ENCODE measurements around the gene KRTAP10-9.
"Not testable (repeated sequence)": the region's sequence is repeated elsewhere in the genome, so short reads cannot be mapped to it uniquely, and the experiment has no call there.

Gene KRTAP10-9, protein sequence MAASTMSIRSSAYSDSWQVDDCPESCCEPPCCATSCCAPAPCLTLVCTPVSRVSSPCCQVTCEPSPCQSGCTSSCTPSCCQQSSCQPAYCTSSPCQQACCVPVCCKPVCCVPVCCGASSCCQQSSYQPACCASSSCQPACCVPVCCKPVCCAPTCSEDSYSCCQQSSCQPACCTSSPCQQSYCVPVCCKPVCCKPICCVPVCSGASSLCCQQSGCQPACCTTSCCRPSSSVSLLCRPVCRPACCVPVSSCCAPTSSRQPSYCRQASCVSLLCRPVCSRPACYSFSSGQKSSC

DNA sequence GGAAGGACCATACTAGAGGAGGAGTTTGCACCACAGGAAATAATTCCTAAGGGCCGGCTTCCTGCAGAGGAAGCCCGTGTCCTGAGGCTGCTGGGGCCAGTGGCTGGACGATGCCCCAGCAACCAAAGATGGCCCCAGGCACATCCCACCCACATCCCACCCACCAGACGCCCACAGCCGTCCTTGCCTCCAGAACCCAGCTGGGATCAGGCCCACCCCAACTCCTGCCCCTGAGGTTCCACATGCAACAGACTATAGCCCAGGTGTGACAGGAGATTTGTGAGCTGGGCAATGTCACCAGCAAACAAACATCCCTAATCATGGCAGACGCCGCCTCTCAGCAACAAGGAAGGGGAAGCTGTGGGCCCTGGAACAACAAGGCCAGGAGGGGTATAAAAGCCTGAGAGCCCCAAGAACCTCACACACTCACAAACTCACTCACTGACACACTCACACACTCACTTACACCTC lies at the start of gene KRTAP10-9:
KRTAP10-9 (plus strand) TSS at position 421 of the 471 bp plus-strand sequence. CDS start 79 bp downstream, outside the sequence.
- Histone ChIP-seq H3K4me3 (no peak within 1 kb of the TSS), H4K20me1 (no peaks in the 10 kb centered on the region), H3K9ac (no peak within 1 kb of the TSS), H3K36me3 (no peaks in the 10 kb centered on the region), H3K9me3 (replicated peaks in 1 of 11) (peaks cover 55 to 73% (median 61%) of the 10 kb centered on the region in 11 experiments), H3K27ac (no peak within 1 kb of the TSS), H3K4me2 (peak within 1 kb of the TSS in 2 of 11 experiments; percentile 15 to 18; a peak in 1 of 22 replicates), H3K27me3 (no peaks in the 10 kb centered on the region), H3K4me1 (peaks cover 6 to 24% (median 14%) of the 10 kb centered on the region in 10 experiments; a peak in 18 of 20 replicates)
- no peak for TF ChIP-seq Cebpa-rat (IDR thresholded peaks at IDR 0.05)

- H3K4me3 ChIP-seq: no peak overlapping the region
- no peaks in the 10 kb centered on the region for H4K20me1 ChIP-seq
- no peak for TF ChIP-seq Cebpa-rat (IDR thresholded peaks at IDR 0.05)
- peaks cover 60 to 69% (median 67%) of the 10 kb centered on the region in 11 experiments for H3K9me3 ChIP-seq (replicated peaks in 1 of 11)
- no peak overlapping the region for H3K27ac ChIP-seq
- H3K27me3 ChIP-seq: no peaks in the 10 kb centered on the region
- H3K9ac ChIP-seq: no peak overlapping the region
- no peak overlapping the region for H3K4me2 ChIP-seq
- peaks cover 0 to 12% (median 2%) of the 10 kb centered on the region in 10 experiments; a peak in 7 of 20 replicates for H3K4me1 ChIP-seq
- 0 out of 22 replicates have a peak, but pooled peaks cover 0 to 5% (median 0%) of the 10 kb centered on the region in 11 experiments for H3K36me3 ChIP-seq
These were observed 48.4 kb upstream of the KRTAP10-9 start for GRCh38 chr21:44578371-44579055.

DNA sequence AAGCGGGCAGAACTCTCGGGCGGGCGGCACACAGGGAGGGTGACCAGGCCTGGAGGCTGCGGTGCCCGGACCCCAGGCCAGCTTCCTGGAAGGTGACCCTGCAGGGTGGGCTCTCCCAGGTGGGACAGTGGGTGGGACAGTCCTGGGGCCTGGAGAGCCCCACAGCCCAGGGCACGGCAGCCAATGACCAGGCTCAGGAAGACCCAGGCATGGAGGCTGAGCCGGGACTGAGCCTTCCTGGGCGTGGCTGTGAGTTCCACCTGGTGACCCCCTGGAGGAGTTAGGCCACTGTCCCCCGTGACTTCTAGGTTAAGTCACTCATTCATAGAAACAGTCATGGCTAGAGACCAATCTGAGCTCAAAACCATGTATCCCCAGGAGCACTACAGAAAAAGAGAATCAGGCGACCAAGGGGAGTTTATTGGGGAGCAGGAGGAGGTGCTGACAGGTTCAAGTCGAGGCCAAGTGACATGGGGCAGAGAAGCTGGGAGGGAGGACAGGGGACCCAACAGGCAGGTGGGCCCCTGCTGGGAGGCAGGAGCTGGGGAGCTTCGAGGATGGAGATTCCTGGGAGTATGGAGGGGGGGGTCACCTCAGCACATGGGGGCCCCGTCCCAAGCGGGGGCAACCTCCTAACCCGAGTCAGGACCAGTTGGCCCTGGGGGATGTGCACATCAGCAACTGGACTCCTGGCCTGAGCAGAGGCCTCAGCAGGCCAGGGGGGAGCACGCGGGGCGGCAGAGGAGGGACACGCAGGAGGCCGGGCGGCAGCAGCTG lies 47.6 kb upstream of the KRTAP10-9 start:
- H3K9me3 ChIP-seq (replicated peaks in 1 of 11): peaks cover 60 to 69% (median 67%) of the 10 kb centered on the region in 11 experiments
- no peak overlapping the region for H3K9ac ChIP-seq
- H3K27ac ChIP-seq: no peak overlapping the region
- peaks cover 0 to 12% (median 2%) of the 10 kb centered on the region in 10 experiments; a peak in 7 of 20 replicates for H3K4me1 ChIP-seq
- TF ChIP-seq Cebpa-rat (IDR thresholded peaks at IDR 0.05): no peak
- H3K4me3 ChIP-seq: no peak overlapping the region
- no peaks in the 10 kb centered on the region for H4K20me1 ChIP-seq
- no peak overlapping the region for H3K4me2 ChIP-seq
- H3K27me3 ChIP-seq: no peaks in the 10 kb centered on the region
- 0 out of 22 replicates have a peak, but pooled peaks cover 0 to 5% (median 0%) of the 10 kb centered on the region in 11 experiments for H3K36me3 ChIP-seq

DNA sequence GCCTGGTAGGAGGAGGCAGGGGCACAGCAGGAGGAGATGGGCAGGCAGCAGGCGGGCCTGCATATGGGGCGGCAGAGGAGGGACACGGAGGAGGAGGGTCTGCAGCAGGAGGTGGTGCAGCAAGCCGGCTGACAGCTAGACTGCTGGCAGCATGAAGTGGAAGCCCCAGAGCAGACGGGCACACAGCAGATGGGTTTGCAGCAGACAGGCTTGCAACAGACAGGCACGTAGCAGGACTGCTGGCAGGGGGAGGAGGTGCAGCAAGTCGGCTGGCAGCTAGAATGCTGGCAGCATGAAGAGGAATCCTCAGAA lies 47.1 kb upstream of the KRTAP10-9 start:
- no peak overlapping the region for H3K4me2 ChIP-seq
- H3K9ac ChIP-seq: no peak overlapping the region
- H3K27ac ChIP-seq: no peak overlapping the region
- peaks cover 0 to 14% (median 2%) of the 10 kb centered on the region in 10 experiments; a peak in 7 of 20 replicates for H3K4me1 ChIP-seq
- H4K20me1 ChIP-seq: no peaks in the 10 kb centered on the region
- H3K27me3 ChIP-seq: no peaks in the 10 kb centered on the region
- no peak for TF ChIP-seq Cebpa-rat (IDR thresholded peaks at IDR 0.05)
- 0 out of 22 replicates have a peak, but pooled peaks cover 0 to 5% (median 0%) of the 10 kb centered on the region in 11 experiments for H3K36me3 ChIP-seq
- H3K9me3 ChIP-seq (replicated peaks in 1 of 11): peaks cover 60 to 69% (median 67%) of the 10 kb centered on the region in 11 experiments
- H3K4me3 ChIP-seq: no peak overlapping the region

DNA sequence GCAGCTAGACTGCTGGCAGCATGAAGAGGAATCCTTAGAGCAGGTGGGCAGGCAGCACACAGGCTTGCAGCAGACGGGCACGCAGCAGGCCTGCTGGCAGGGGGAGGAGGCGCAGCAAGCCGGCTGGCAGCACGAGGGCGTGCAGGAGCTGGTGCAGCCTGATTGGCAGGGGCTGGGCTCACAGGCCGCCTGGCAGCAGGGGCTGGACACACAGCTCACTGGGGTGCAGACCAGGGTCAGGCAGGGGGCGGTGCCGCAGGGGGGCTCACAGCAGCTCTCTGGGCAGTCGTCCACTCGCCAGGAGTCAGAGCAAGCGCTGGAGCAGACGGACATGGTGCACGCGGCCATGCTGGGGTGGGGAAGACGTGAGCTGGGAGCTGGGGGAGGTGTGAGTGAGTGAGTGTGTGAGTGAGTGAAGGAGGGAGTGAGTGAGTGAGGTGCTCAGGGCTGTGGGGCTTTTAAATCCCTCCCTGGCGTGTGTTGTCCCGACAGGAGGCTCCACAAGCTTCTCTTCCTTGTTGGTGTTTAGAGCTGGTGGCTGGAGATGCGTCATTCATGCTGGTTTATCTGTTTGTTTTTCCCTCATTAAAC lies 46.6 kb upstream of the KRTAP10-9 start, which contains the start of gene KRTAP10-5:
KRTAP10-5 (minus strand) TSS at position 374 of the 591 bp plus-strand sequence; CDS start at position 348, 26 bp downstream.
- H3K4me1 ChIP-seq: peaks cover 0 to 14% (median 2%) of the 10 kb centered on the region in 10 experiments; a peak in 7 of 20 replicates
- H3K27ac ChIP-seq, H3K4me3 ChIP-seq, H3K9ac ChIP-seq, H3K36me3 ChIP-seq, H4K20me1 ChIP-seq, H3K27me3 ChIP-seq: not testable (repeated sequence)
- H3K9me3 ChIP-seq (replicated peaks in 1 of 11): peaks cover 60 to 71% (median 67%) of the 10 kb centered on the region in 11 experiments
- peak within 1 kb of the TSS in 3 of 11 experiments; percentile 21 to 42 (median 39); a peak in 1 of 22 replicates for H3K4me2 ChIP-seq

GRCh38 chr21:44581158-44581557 lies 45.7 kb upstream of the KRTAP10-9 start:
- H3K4me2 ChIP-seq: peak overlapping the region in 1 of 11 experiments; percentile 39; a peak in 1 of 22 replicates
- H3K4me1 ChIP-seq: peaks cover 0 to 14% (median 2%) of the 10 kb centered on the region in 10 experiments; a peak in 7 of 20 replicates
- no peak for TF ChIP-seq Cebpa-rat (IDR thresholded peaks at IDR 0.05)
- no peak overlapping the region; a peak in 1 of 20 replicates for H3K4me3 ChIP-seq
- H3K9me3 ChIP-seq (replicated peaks in 1 of 11): peaks cover 60 to 77% (median 66%) of the 10 kb centered on the region in 11 experiments
- no peaks in the 10 kb centered on the region for H3K27me3 ChIP-seq
- no peak overlapping the region for H3K9ac ChIP-seq
- no peak overlapping the region for H3K27ac ChIP-seq
- 0 out of 22 replicates have a peak, but pooled peaks cover 0 to 5% (median 0%) of the 10 kb centered on the region in 11 experiments for H3K36me3 ChIP-seq
- H4K20me1 ChIP-seq: no peaks in the 10 kb centered on the region

DNA sequence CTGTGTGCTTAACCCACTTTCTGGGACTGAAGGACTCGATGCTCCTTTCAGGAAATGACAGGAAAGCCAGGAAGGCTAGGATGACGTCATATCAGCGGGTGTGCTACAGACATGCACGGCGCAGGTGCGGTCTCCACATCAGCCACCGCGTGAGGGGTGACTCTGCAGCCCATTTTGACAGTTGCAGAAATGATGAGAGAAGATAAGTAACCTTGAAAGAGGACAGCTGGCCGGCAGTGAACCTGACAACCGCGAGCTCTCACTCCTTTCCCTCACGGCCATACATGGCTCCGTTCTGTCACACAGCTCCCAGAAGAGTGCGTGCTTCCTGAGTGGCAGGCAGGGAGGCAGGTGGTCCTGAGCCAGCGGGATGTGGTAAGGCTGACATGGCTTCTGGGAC lies 44.8 kb upstream of the KRTAP10-9 start:
- Histone ChIP-seq H3K27ac (no peak overlapping the region), H3K9me3 (replicated peaks in 1 of 11) (peaks cover 52 to 68% (median 57%) of the 10 kb centered on the region in 11 experiments), H3K27me3 (no peaks in the 10 kb centered on the region), H3K4me3 (no peak overlapping the region), H3K36me3 (0 out of 22 replicates have a peak, but pooled peaks cover 0 to 5% (median 0%) of the 10 kb centered on the region in 11 experiments), H3K4me1 (peaks cover 0 to 14% (median 2%) of the 10 kb centered on the region in 10 experiments; a peak in 7 of 20 replicates), H4K20me1 (no peaks in the 10 kb centered on the region), H3K4me2 (peak overlapping the region in 4 of 11 experiments; percentile 21 to 42 (median 36); a peak in 6 of 22 replicates), H3K9ac (no peak overlapping the region)
- no peak for TF ChIP-seq Cebpa-rat (IDR thresholded peaks at IDR 0.05)

DNA sequence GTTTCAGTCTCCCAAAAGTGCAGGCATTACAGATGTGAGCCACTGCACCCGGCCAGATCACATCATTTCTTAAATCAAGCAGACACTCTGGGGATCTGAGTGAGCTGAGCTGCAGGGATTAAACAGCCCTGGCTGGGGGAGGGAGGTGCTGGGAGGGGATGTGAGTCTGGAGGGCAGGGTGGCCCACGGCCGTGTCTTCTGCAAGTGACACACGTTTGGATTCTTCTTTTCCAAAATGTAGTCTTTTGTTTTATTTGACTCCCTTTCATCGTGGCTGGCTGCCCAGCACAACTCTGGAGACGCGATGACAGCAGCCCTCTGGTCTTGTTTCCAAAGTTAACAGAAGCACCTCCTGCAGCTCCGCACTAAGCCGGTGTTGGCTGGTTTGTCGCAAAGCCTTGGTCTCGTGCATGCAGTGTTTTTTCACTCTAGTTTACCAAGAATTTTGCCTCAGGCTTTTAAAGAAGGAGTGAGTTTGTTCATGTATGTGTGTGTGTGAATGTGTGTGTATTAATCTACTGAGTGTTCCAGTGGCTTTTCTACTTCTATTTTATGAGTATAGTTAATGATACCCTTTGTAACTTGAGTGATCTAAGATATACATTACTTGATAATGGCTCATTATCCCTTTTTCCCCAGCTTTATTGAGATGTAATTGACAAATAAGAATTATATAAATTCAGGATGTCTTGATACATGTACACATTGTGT lies 43.6 kb upstream of the KRTAP10-9 start:
- no peak overlapping the region for H3K27ac ChIP-seq

More for the DNA sequence above, 43.6 kb upstream of the KRTAP10-9 start:
- no peak for TF ChIP-seq Cebpa-rat (IDR thresholded peaks at IDR 0.05)
- Histone ChIP-seq H4K20me1 (no peaks in the 10 kb centered on the region), H3K4me3 (no peak overlapping the region), H3K4me1 (peaks cover 0 to 14% (median 2%) of the 10 kb centered on the region in 10 experiments; a peak in 7 of 20 replicates), H3K9me3 (replicated peaks in 1 of 11) (peaks cover 41 to 56% (median 45%) of the 10 kb centered on the region in 11 experiments), H3K9ac (no peak overlapping the region), H3K27me3 (no peaks in the 10 kb centered on the region), H3K4me2 (no peak overlapping the region), H3K36me3 (no peaks in the 10 kb centered on the region)

Data from BLaER1 treated with 17β-estradiol and CSF1 and Interleukin-3, amounts not matched to agents 10 nM and 100 nM (cell line).